OCI-M1 (cell line): ENCODE measurements around the gene FAM221B.

Experiments
- DNase-seq: peaks from one replicate; lab custom pipeline; 2025; lab: John Stamatoyannopoulos, UW

The FAM221B gene

GRCh38 chr9:35791297-35791921, 37.1 kb downstream of the FAM221B start, which contains the start of gene NPR2:
NPR2 (plus strand) TSS chr9:35791591; CDS start chr9:35792409, 818 bp downstream.
- no peak for DNase-seq

- peak; percentile 79 for DNase-seq
These were observed 37.9 kb downstream of the FAM221B start for GRCh38 chr9:35790385-35791296.

- no peak for DNase-seq
These were observed 38.5 kb downstream of the FAM221B start for GRCh38 chr9:35790025-35790384.

- peak; percentile 45 for DNase-seq
These were observed 39.0 kb downstream of the FAM221B start for GRCh38 chr9:35789541-35789940.

GRCh38 chr9:35783418-35783817, 45.1 kb downstream of the FAM221B start:
- DNase-seq: no peak

GRCh38 chr9:35781066-35781465, 47.5 kb downstream of the FAM221B start:
- no peak for DNase-seq

GRCh38 chr9:35778496-35778895, 50.0 kb downstream of the FAM221B start:
- no peak for DNase-seq

GRCh38 chr9:35776018-35776417, 52.5 kb downstream of the FAM221B start:
- no peak for DNase-seq

- no peak for DNase-seq
These were observed 53.5 kb downstream of the FAM221B start for GRCh38 chr9:35774907-35775635.

GRCh38 chr9:35771943-35772342, 56.6 kb downstream of the FAM221B start:
- no peak for DNase-seq

- DNase-seq: peak; percentile 21
These were observed 57.0 kb downstream of the FAM221B start for GRCh38 chr9:35771534-35771933.

- DNase-seq: no peak
These were observed 57.5 kb downstream of the FAM221B start for GRCh38 chr9:35771075-35771433.

- DNase-seq: no peak
These were observed 58.8 kb downstream of the FAM221B start for GRCh38 chr9:35769763-35770162.

- DNase-seq: no peak
These were observed 61.1 kb downstream of the FAM221B start for GRCh38 chr9:35767458-35767857.

GRCh38 chr9:35766997-35767396, 61.5 kb downstream of the FAM221B start:
- peak; percentile 16 for DNase-seq
